ENCODE results near the gene NBL1.
A peak's percentile ranks its signal among the peaks of the same experiment; 100 is the strongest.

Gene NBL1, protein sequence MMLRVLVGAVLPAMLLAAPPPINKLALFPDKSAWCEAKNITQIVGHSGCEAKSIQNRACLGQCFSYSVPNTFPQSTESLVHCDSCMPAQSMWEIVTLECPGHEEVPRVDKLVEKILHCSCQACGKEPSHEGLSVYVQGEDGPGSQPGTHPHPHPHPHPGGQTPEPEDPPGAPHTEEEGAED

GRCh38 chr1:19643602-19644394 lies at the start of gene NBL1:
Gene NBL1 (plus strand): TSS chr1:19644311. CDS start chr1:19655031, 10,720 bp downstream.
- DNase-seq: no peak

GRCh38 chr1:19596065-19596713 lies 47.9 kb upstream of the NBL1 start:
- DNase-seq: peak; percentile 5

- peak; percentile 80 for DNase-seq
Observed at GRCh38 chr1:19596714-19597495, 47.2 kb upstream of the NBL1 start.

DNA sequence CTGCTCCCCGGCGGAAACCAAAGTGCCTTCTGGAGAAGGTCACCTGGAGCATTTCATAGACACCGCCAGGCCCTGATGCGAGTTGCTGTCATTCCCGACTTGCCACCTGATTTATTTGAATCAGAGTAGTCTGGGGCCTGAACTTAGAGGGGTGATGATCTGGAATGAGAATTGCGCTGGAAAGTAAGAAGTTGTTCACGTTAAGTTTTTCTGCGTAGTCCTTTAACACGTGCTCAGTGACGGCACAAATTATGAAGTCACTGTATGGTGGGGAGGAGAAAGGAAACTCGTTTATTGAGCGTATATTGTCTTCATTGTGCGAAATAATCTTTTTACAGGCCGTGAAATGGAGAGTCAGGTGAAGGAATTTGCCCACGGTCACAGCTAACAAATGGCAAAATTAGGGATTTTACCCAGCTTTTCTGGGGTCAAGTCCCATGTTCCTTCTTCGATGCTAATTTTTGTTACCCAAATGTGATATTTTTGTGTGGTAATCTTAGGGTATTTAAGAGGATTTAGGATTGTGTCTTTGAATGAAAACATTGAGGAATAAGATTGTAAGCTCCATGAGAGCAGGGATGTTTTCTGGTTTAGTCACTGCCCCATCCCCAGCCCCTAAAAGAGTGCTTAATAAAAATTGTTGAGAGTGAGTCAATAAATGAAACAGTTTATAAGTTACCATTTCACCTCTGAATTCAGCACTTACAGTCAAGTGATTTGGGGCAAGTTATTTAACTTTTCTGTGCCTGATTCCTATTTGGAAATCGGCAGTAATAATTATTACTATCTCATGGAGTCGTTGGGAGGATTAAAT lies 46.4 kb upstream of the NBL1 start:
- DNase-seq: no peak

DNA sequence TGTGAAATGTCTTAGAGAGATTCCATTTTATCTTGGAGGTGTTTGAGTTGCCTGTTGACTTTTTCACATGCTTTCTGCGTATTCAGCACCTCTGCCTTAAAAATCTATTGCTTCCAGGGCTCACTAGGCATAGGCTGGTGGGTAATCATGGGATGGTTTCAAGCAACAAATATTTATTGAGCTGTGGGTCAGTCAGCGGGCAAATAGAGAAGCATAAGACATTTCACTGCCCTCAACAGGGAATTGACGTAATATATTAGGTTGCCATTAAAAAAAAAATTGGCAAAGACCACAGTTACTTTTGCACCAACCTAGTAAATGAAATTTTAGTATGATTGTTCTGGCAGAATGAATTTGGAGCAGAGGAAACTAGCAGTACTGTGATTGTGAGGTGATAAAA lies 44.3 kb upstream of the NBL1 start:
- DNase-seq: no peak

GRCh38 chr1:19602486-19602885 lies 41.6 kb upstream of the NBL1 start:
- DNase-seq: no peak

DNA sequence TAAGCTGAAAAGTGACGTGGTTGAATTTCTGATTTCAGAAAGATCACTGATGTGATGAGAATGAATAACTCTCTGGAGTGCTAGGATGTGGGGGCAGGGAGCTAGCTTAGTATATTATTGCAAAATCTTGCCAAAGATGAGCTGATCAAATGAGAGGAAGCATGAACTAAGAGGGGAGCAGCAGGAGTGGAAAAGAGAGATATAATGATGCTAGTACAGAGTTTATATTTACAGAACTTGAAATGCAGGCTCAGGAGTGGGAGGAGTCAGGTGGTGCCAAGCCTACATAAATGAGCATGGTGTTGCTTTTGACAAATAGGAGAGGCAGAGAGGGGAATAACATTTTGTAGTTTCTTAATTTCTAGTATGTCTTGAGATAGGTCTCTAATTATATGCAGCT lies 38.1 kb upstream of the NBL1 start:
- no peak for DNase-seq

DNA sequence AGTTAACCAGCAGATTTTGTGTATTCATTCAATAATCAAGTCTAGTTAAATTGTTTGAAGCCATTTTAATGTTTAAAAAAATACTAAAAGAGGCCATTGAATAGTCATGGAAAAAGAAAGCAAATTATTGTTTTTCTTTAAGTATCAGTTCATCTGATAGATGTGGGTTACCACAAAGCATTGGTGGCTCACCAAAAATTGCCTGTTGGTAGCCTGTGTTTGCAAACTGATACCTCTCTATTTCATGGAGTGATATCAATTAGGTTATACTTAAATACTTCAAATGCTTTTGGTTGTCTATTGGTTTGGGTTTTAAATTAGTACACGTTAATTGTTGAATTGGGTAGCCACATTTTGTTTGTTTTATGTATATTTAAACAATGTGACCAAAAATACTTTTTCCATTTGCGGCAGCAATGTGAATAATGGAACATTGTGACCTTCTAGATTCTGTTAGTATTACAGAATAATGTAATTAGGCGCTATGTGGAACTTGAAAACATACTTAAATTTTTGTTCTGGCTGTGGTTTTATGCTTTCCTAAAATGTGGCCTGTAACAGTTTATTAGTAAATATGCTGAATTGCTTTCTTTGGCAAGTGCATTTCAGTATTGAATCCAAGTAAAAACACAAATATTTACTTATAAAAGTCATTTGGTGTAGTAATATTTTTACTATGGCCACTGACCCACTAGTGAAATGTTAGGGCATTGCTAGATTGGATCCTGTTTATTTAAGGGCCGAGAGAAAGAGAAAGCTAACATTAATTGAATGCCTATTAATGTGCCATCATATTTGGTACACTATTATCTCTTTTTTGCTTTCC lies 37.1 kb upstream of the NBL1 start:
- no peak for DNase-seq

- DNase-seq: no peak
Observed at GRCh38 chr1:19608232-19608631, 35.9 kb upstream of the NBL1 start.

DNA sequence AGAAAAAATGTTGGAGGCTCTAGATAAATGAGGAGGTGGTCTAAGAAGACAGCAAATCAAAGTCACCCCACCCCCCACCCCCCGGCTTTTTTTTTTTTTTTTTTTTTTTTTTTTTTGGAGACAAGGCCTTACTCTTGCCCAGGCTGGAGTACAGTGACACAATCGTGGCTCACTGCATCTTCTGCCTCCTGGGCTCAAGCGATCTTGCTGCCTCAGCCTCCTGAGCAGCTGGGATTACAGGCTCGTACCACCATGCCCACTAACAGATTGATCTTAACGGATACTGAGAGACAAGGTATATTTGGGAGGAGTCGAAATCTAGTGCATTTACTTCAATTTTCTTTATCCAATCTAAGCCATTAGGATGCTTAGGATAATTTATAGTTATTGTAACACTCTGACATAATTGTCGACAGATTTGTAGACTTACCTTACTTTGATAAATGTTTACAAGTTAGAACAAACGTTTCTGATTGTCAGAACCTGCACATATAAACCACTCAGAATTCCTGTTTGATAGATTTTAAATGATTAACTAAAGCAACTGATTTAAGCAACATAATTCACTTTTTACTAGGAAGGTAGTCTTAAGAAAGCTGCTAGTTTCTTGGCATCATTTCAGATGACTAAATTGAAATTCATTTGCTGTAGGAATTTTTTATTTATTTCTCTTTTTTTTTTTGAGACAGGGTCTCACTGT lies 33.7 kb upstream of the NBL1 start:
- no peak for DNase-seq

DNA sequence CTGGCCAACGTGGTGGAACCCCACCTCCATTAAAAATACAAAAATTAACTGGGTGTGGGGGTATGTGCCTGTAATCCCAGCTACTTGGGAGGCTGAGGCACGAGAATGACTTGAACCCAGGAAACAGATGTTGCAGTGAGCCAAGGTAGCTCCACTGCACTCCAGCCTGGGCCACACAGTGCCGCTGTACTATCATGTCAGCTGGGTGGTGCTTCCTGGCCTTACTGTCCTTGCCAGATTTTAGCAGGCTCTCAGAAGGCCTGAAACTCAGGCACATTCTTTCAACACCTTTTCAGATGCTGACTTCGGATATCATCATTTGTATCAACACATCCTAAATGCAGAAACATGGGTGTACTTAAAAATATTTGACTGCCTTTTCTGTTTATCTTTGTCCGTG lies 31.6 kb upstream of the NBL1 start:
- DNase-seq: no peak

- no peak for DNase-seq
Observed at GRCh38 chr1:19613171-19613703, 30.9 kb upstream of the NBL1 start.

GRCh38 chr1:19615438-19615837 lies 28.7 kb upstream of the NBL1 start:
- no peak for DNase-seq

DNA sequence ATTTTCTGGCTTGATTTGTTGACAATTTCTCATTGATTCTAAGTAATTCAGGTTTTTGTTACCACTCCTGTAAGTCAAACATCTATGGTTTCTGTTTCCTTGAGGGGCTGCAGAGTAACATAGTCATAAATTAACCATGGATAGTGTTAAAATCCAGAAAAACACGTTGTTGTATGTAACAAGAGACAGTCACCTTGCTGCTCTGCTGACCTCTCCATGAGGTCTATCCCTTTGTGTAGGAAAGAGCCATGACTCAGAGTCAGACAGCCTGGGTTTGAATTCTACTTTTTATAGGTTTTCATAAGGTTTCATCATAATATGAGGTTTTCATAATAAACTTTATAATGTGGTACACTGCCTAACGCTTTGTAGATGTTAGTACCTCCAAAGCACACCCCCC lies 27.6 kb upstream of the NBL1 start:
- DNase-seq: no peak

DNA sequence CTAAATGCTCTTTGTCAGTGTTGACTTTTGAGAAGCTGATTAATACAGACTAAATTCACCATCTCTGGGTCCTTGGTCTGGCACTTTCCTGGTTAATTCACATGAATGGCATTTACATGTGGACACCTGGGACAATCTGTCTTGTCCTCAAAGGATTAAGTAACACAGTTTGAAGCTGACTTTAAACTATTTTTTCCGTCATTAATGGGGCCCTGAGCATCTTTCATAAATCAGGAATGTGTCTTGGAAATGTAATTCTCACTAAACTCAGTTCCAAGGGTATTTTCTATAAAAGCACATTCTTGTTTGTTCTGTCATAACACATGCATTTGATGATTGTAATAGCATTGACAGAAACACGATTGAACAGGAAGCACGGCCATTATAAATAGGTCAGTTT lies 26.7 kb upstream of the NBL1 start:
- no peak for DNase-seq

DNA sequence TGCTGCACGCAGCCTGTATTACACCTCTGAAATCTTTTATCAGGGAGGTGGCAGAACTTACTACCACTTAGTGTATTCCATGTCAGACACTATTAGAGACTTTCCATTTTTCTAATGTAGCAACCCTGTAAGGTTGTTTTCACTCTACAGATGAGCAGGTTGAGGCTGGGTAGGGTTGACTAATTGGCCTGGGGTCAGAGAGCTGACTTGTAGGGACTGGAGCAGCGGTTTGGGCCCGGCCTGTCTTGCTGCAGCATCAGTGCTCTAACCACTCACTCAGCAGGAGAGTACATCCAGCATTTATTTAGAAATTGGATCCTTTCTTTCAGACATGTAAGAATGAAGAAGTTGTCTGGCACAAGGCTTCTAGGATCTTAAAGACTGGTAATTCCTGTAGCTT lies 25.7 kb upstream of the NBL1 start:
- no peak for DNase-seq

DNA sequence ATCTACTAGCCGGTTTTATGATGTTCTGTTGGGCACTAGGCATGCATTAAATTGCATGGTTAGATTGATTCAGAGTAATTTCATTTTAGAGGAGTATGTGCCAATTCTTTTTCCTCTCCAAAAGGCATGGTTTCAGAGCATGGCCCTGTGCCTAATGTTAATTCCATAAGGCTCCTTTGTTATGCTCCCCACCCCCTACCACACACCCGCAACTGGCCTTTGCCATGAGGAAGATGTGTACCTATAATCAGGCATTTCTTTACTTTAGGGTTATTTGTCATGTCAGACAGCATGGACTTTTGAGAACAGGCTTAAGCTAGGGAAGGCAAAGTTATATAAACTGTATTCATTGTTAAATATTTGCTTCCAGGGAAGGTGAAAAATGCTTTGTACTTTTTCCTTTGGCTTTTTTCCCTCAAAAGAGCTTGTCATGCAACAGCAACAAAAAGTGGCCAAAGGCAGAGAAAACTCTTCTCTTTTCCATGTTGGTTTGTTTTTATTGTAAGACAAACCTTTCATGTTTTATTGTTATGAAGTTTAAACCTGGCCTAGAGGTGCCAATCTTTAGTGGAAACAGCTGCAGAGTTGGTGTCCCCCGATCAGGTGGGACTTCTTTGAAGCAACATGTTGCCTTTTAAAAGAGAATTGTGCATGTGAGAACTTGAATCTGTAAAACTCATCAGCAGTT lies 24.3 kb upstream of the NBL1 start:
- no peak for DNase-seq

GRCh38 chr1:19620786-19621185 lies 23.3 kb upstream of the NBL1 start:
- DNase-seq: no peak

DNA sequence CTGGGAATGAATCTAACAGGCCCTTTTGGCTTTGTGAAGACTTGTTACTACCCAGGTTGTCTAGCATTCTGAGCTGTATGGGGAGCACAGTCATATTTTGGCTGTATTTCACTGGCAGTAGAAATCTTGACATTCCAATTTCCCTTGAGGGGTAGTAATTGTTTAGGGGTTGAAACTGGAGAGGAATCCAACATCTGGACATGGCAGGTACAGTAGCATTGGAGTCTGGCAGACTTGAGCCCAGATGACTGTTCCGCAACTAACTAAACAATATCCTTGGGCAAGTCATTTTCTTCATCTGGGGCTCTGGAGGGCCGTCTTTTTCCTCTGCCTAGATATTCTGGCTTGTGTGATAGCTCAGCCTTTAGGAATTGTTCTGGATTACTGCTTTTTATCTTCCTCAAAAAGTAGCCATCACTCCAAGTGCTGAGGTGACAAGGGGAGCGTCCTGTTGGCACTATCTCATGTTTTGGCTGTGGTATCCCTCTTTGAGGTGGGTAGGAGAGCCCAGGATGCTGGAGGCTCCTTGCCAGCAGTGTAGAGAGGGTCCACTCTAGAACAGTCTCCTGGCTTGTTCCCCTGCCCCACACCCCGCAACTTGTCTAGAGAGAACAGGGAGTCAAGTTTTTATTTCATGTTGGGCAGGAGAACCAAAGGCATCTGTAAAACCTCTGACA lies 22.7 kb upstream of the NBL1 start:
- DNase-seq: no peak

All from NCI-H1417 treated with DMSO at 0.1 percent for 48 hours (cell line).